Endothelial cell of umbilical vein (primary cell): ENCODE data around the gene FOXP1. TPM values are rescaled to one million over a fixed set of nuclear protein-coding genes. Genes with fewer than 3 reads are reported as not detected.
A peak's percentile ranks its signal among the peaks of the same experiment; 100 is the strongest.

Experiments
- BruUV-seq: library from RNA; stranded (reverse); fragments of 400-500 nt; replicated peaks from 2 replicates; lab custom pipeline; 2021; lab: Mats Ljungman, UMichigan
- CTCF ChIA-PET: fragments of 300-600, 350-600 bp; sonication (Branson Sonifier 250); formaldehyde crosslinking; loops from one replicate; lab custom pipeline; 2021; ENCODE audit warnings: antibody characterized with exemption, inconsistent platforms; lab: Charles Lee
- POLR2A ChIA-PET: fragments of 300-600, 350-600 bp; sonication (Branson Sonifier 250); formaldehyde crosslinking; loops from one replicate; lab custom pipeline; 2021; ENCODE audit warnings: antibody characterized with exemption, inconsistent platforms; lab: Charles Lee
- DNase-seq: peaks from one replicate; pipeline ENCODE4 v3.0.0-alpha.2; 2011; ENCODE audit warnings: low read depth, low spot score
- FAIRE-seq: peaks from 2 replicates; lab custom pipeline; 2011; peaks lifted over from hg19 to GRCh38; lab: Jason Lieb, UNC
- H2AFZ ChIP-seq: 2 replicates; pipeline ENCODE4 v1.6.0; 2012; ENCODE audit warnings: low read depth, low read length, control low read depth, inconsistent platforms
- H3K27ac ChIP-seq: 2 replicates; pipeline ENCODE4 v1.5.1; 2011; ENCODE audit warnings: low read depth, mild to moderate bottlenecking, control low read depth, low read length, moderate library complexity; ENCODE audit not compliant: insufficient read depth
- H3K27me3 ChIP-seq, 2 experiments: 2 replicates each; pipeline versions ENCODE4 v1.6.0 to v1.6.1; 2011; ENCODE audit warnings: low read length in 2 of 2, mixed read lengths in 1 of 2; ENCODE audit not compliant: control insufficient read depth in 2 of 2, insufficient read depth in 2 of 2
- H3K36me3 ChIP-seq, 2 experiments: 2 replicates in 1 of 2; 3 replicates in 1 of 2; pipeline ENCODE4 v1.5.1; 2011; ENCODE audit warnings: low read length in 2 of 2, mild to moderate bottlenecking in 1 of 2, moderate library complexity in 1 of 2; ENCODE audit not compliant: control insufficient read depth in 2 of 2, insufficient read depth in 2 of 2; ENCODE audit errors: extremely low read depth in 1 of 2
- H3K4me1 ChIP-seq: 3 replicates; pipeline ENCODE4 v1.5.1; 2011; ENCODE audit warnings: mild to moderate bottlenecking, low read length; ENCODE audit not compliant: control insufficient read depth, insufficient read depth; ENCODE audit errors: extremely low read depth
- H3K4me2 ChIP-seq: 2 replicates; pipeline ENCODE4 v1.6.1; 2011; ENCODE audit warnings: low read length, control low read depth, mixed read lengths; ENCODE audit not compliant: insufficient read depth
- H3K4me3 ChIP-seq, 3 experiments: fragments of 200-600 bp in 1 of 3; sonication (generic), shearing (Covaris generic) in 1 of 3; replicated peaks in 1 of 3; 2 replicates each; pipeline ENCODE4 v1.5.1; 2011 to 2016; ENCODE audit warnings: control low read depth in 3 of 3, low read length in 3 of 3, mild to moderate bottlenecking in 2 of 3, inconsistent platforms in 1 of 3, low read depth in 1 of 3, moderate library complexity in 1 of 3; ENCODE audit not compliant: insufficient read depth in 1 of 3
- H3K79me2 ChIP-seq: 2 replicates; pipeline ENCODE4 v1.6.0; 2012; ENCODE audit warnings: low read length, inconsistent platforms; ENCODE audit not compliant: control insufficient read depth, insufficient read depth
- H3K9ac ChIP-seq: replicated peaks from 2 replicates; pipeline ENCODE3; 2011; ENCODE audit warnings: low read length, control low read depth; ENCODE audit not compliant: insufficient read depth; ENCODE audit errors: extremely low read depth
- H3K9me1 ChIP-seq: replicated peaks from 3 replicates; pipeline ENCODE4 v1.6.0; 2011; ENCODE audit warnings: mild to moderate bottlenecking, low read length; ENCODE audit not compliant: control insufficient read depth, insufficient read depth; ENCODE audit errors: extremely low read depth
- H3K9me3 ChIP-seq: replicated peaks from 2 replicates; pipeline ENCODE4 v1.5.1; 2012; ENCODE audit warnings: low read length, inconsistent platforms; ENCODE audit not compliant: control insufficient read depth, insufficient read depth
- H4K20me1 ChIP-seq: replicated peaks from 2 replicates; pipeline ENCODE3; 2011; ENCODE audit warnings: mild to moderate bottlenecking, low read length; ENCODE audit not compliant: control insufficient read depth, insufficient read depth; ENCODE audit errors: extremely low read depth
- CTCF ChIP-seq, 2 donors: IDR thresholded peaks; 1 replicate in 1 of 2; 2 replicates in 1 of 2; pipeline ENCODE4 v1.5.1; 2011; ENCODE audit warnings: low read length in 2 of 2, mild to moderate bottlenecking in 2 of 2, moderate library complexity in 2 of 2, control low read depth in 1 of 2, inconsistent platforms in 1 of 2, low read depth in 1 of 2; ENCODE audit not compliant: insufficient read depth in 1 of 2; ENCODE audit errors: extremely low read depth in 1 of 2
- EZH2 ChIP-seq: IDR thresholded peaks from 2 replicates; pipeline ENCODE4 v1.6.1; 2012; ENCODE audit warnings: borderline replicate concordance, low read depth, mild to moderate bottlenecking, moderate library complexity, low read length, inconsistent platforms; ENCODE audit not compliant: severe bottlenecking
- FOS ChIP-seq: IDR thresholded peaks from 2 replicates; pipeline ENCODE4 v1.6.1; 2011; ENCODE audit warnings: mild to moderate bottlenecking, low read length, moderate library complexity, borderline replicate concordance; ENCODE audit not compliant: insufficient read depth
- GATA2 ChIP-seq: IDR thresholded peaks from 2 replicates; pipeline ENCODE4 v1.7.0; 2011; ENCODE audit warnings: low read depth, mild to moderate bottlenecking, moderate library complexity, mixed read lengths, low read length; ENCODE audit not compliant: insufficient read length, insufficient read depth
- JUN ChIP-seq: IDR thresholded peaks from 2 replicates; pipeline ENCODE4 v1.6.1; 2011; ENCODE audit warnings: borderline replicate concordance, low read depth; ENCODE audit not compliant: insufficient read length, insufficient read depth
- MYC ChIP-seq: IDR thresholded peaks from one replicate; pipeline ENCODE4 v1.6.1; 2011; ENCODE audit warnings: mild to moderate bottlenecking, low read depth, low read length
- POLR2A ChIP-seq: IDR thresholded peaks from 2 replicates; pipeline ENCODE4 v1.6.1; 2012; ENCODE audit warnings: low read depth, mild to moderate bottlenecking, control low read depth, low read length
- POLR2AphosphoS5 ChIP-seq: IDR thresholded peaks from 2 replicates; pipeline ENCODE4 v1.6.1; 2012; ENCODE audit warnings: low read depth, mild to moderate bottlenecking, control low read depth, low read length, moderate library complexity; ENCODE audit not compliant: insufficient read depth
- dilution Hi-C: fragments of 300-500 bp; cut with MboI; formaldehyde crosslinking; loops from one replicate; pipeline ENCODE4 v1.15.0; 2019; ENCODE audit warnings: low sequenced_read_pairs; ENCODE audit not compliant: extremely low pct_ligation_motif_present
- intact Hi-C: fragments of 100-400 bp; cut with micrococcal nuclease; formaldehyde crosslinking; loops from one replicate; pipeline ENCODE4 v1.10.0; 2022
- polyA plus RNA-seq, 4 experiments: library from polyadenylated mRNA; depleted of rRNA in 3 of 4; stranded (reverse) in 3 of 4; unstranded in 1 of 4; fragments of >200 nt; gene quantifications; 2 replicates each; pipeline versions ENCODE4 v1.2.1 to v1.2.3, GENCODE V29; 2011 to 2012; ENCODE audit warnings: missing spikeins in 1 of 4
- total RNA-seq: library from RNA; stranded (reverse); gene quantifications from 2 replicates; pipeline ENCODE4 v1.2.3, GENCODE V29; 2021
- TF ChIP-seq, protein P1 (sequence below): IDR thresholded peaks from 2 replicates; pipeline ENCODE4 v1.6.1; 2011; ENCODE audit not compliant: insufficient read depth, insufficient read length

FOXP1 gene
- total and polyA plus RNA-seq, 2 donors (not counting 3 experiments of a cell fraction or from before 2014, with no cell fraction given): 41.0 to 107 TPM

- no peaks in the 10 kb centered on the region for H3K36me3 ChIP-seq
- no TSS peak for BruUV-seq
- DNase-seq (no peak), FAIRE-seq (no peak)
- POLR2A ChIA-PET: no interaction called here
- dilution Hi-C loops: no loop called here
- CTCF ChIA-PET: no interaction called here
- H3K4me1 ChIP-seq: peaks cover 27% of the 10 kb centered on the region
- no peak overlapping the region for H3K9ac ChIP-seq
- no peaks in the 10 kb centered on the region for H3K9me3 ChIP-seq
- H3K27me3 ChIP-seq: no peaks in the 10 kb centered on the region
- no peaks in the 10 kb centered on the region for H4K20me1 ChIP-seq
- peak overlapping the region; percentile 30 for H3K27ac ChIP-seq
- intact Hi-C loops: no loop called here
- no peaks in the 10 kb centered on the region for H3K9me1 ChIP-seq
- no peak overlapping the region for H3K4me3 ChIP-seq
- no peak for TF ChIP-seq EZH2
- TF ChIP-seq POLR2A: no peak
- TF ChIP-seq, protein P1, sequence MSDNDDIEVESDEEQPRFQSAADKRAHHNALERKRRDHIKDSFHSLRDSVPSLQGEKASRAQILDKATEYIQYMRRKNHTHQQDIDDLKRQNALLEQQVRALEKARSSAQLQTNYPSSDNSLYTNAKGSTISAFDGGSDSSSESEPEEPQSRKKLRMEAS: no peak
- no peak for TF ChIP-seq CTCF (IDR thresholded peaks at IDR 0.05; ENCODE audit: extremely low read depth in 1 of 2, insufficient read depth in 1 of 2, low read depth in 1 of 2, low read length in 2 of 2)
- TF ChIP-seq FOS: no peak
- no peak for TF ChIP-seq MYC
- no peak for TF ChIP-seq GATA2
- TF ChIP-seq JUN: no peak
- no peak for TF ChIP-seq POLR2AphosphoS5
- no peaks in the 10 kb centered on the region for H3K79me2 ChIP-seq
- H2AFZ ChIP-seq: no peak overlapping the region
- H3K4me2 ChIP-seq: no peak overlapping the region
These were observed 333.5 kb downstream of the FOXP1 start for GRCh38 chr3:71250026-71250425.
